Activated CD4-positive, alpha-beta T cell treated with anti-CD3 and anti-CD28 coated beads, Interleukin-2, amount 10 ng/mL, durations not matched to agents 24 days and 14 days (primary cell): ENCODE results near the gene TMEM165. TPM values are rescaled to one million over a fixed set of nuclear protein-coding genes. Genes with fewer than 3 reads are reported as not detected.

ENCODE experiments used
- DNase-seq: peaks from one replicate; pipeline ENCODE4 v3.0.0; 2022
- H3K27ac Mint-ChIP-seq: one replicate; pipeline ENCODE4 v1.8.0; 2022; ENCODE audit warnings: mild to moderate bottlenecking, mixed read lengths
- H3K27me3 Mint-ChIP-seq: one replicate; pipeline ENCODE4 v1.8.0; 2022; ENCODE audit warnings: mixed read lengths
- H3K36me3 Mint-ChIP-seq: one replicate; pipeline ENCODE4 v1.8.0; 2022; ENCODE audit warnings: low read depth, mild to moderate bottlenecking, mixed read lengths
- H3K4me1 Mint-ChIP-seq: one replicate; pipeline ENCODE4 v1.8.0; 2021; ENCODE audit warnings: mixed read lengths
- H3K4me3 Mint-ChIP-seq: one replicate; pipeline ENCODE4 v1.8.0; 2022; ENCODE audit warnings: mild to moderate bottlenecking, moderate library complexity, mixed read lengths
- H3K9me3 Mint-ChIP-seq: one replicate; pipeline ENCODE4 v1.8.0; 2021; ENCODE audit warnings: mixed read lengths
- intact Hi-C: fragments of 100-400 bp; cut with micrococcal nuclease; formaldehyde crosslinking; loops from one replicate; pipeline ENCODE4 v1.15.1; 2023
- total RNA-seq: library from RNA; stranded (reverse); gene quantifications from 2 replicates; pipeline ENCODE4 v1.2.3, GENCODE V29; 2022

The TMEM165 gene
- total RNA-seq, 1 donor from 2014 or later, result 99.1 TPM

- no peak for DNase-seq
- Mint-ChIP-seq H3K27ac (no peak overlapping the region), H3K9me3 (peaks cover 7% of the 10 kb centered on the region), H3K27me3 (no peaks in the 10 kb centered on the region), H3K4me1 (peaks cover 4% of the 10 kb centered on the region), H3K36me3 (peaks cover 30% of the 10 kb centered on the region), H3K4me3 (no peak overlapping the region)
- intact Hi-C loops, result no loop called here
These were observed 74.2 kb downstream of the TMEM165 start for GRCh38 chr4:55469979-55470378.

Other genes with a start within 250 kb of the TMEM165 start
- 26.6 and 27.4 TPM in 2 replicates for gene SRD5A3, start 49.7 kb upstream of the TMEM165 start, total RNA-seq
- gene CLOCK, start 151.0 kb downstream of the TMEM165 start, total RNA-seq, result 9.8 and 10.8 TPM in 2 replicates
- not detected in 2 replicates for gene PDCL2, start 196.3 kb downstream of the TMEM165 start, total RNA-seq
- not detected in 2 replicates for gene NMU, start 240.3 kb downstream of the TMEM165 start, total RNA-seq